IMR-90 (cell line): ENCODE results near the gene CEP83.
"Not testable (repeated sequence)": the region's sequence is repeated elsewhere in the genome, so short reads cannot be mapped to it uniquely, and the experiment has no call there.

Source experiments
- BHLHE40 ChIP-seq: fragments of 150-350 bp; IDR thresholded peaks from 2 replicates; pipeline ENCODE4 v1.6.1; 2016; ENCODE audit warnings: mild to moderate bottlenecking, low read depth, low read length
- CEBPB ChIP-seq: IDR thresholded peaks from 2 replicates; pipeline ENCODE4 v1.6.1; 2012; ENCODE audit warnings: low read depth, low read length, improper control_type of control experiment
- CHD1 ChIP-seq: IDR thresholded peaks from 2 replicates; pipeline ENCODE4 v1.6.1; 2012; ENCODE audit warnings: low read depth, low read length, improper control_type of control experiment
- MAFK ChIP-seq: IDR thresholded peaks from 2 replicates; pipeline ENCODE4 v1.6.1; 2012; ENCODE audit warnings: low read depth, low read length, improper control_type of control experiment
- MXI1 ChIP-seq: IDR thresholded peaks from 2 replicates; pipeline ENCODE4 v1.6.1; 2012; ENCODE audit warnings: low read depth, mild to moderate bottlenecking, low read length, moderate library complexity, borderline replicate concordance
- POLR2A ChIP-seq: IDR thresholded peaks from 2 replicates; pipeline ENCODE4 v1.6.1; 2012; ENCODE audit warnings: mild to moderate bottlenecking, low read depth, low read length
- RCOR1 ChIP-seq: IDR thresholded peaks from 2 replicates; pipeline ENCODE4 v1.6.1; 2012; ENCODE audit warnings: mild to moderate bottlenecking, low read length, improper control_type of control experiment; ENCODE audit not compliant: insufficient replicate concordance
- RFX5 ChIP-seq: IDR thresholded peaks from 2 replicates; pipeline ENCODE4 v1.8.0; 2012; ENCODE audit warnings: low read depth, mild to moderate bottlenecking, low read length, moderate library complexity
- TF ChIP-seq, protein P1 (sequence below): conservative IDR thresholded peaks from 2 replicates; pipeline ENCODE4 v1.5.1; 2012; ENCODE audit warnings: mild to moderate bottlenecking, low read depth, low read length, improper control_type of control experiment
- TF ChIP-seq, protein P2 (sequence below): fragments of 150-350 bp; IDR thresholded peaks from 2 replicates; pipeline ENCODE4 v1.6.1; 2016; ENCODE audit warnings: low read depth, mild to moderate bottlenecking, low read length, moderate library complexity, borderline replicate concordance
- TF ChIP-seq, protein P3 (sequence below): fragments of 150-350 bp; IDR thresholded peaks from 2 replicates; pipeline ENCODE4 v1.6.1; 2017; ENCODE audit warnings: mild to moderate bottlenecking, antibody characterized with exemption, low read length, low read depth

DNA sequence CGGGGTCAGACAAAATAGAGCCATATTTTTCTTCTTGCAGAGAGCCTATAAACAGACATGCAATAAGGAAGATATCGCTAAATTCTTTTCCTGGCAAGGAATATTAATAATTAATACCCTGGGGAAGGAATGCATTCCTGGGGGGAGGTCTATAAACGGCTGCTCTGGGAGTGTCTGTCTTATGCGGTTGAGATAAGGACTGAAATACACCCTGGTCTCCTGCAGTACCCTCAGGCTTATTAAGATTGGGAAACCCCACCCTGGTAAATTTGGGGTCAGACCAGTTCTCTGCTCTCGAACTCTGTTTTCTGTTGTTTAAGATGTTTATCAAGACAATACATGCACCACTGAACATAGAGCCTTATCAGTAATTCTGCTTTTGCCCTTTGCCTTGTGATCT lies 61.0 kb downstream of the CEP83 start:
- TF ChIP-seq, protein P1, sequence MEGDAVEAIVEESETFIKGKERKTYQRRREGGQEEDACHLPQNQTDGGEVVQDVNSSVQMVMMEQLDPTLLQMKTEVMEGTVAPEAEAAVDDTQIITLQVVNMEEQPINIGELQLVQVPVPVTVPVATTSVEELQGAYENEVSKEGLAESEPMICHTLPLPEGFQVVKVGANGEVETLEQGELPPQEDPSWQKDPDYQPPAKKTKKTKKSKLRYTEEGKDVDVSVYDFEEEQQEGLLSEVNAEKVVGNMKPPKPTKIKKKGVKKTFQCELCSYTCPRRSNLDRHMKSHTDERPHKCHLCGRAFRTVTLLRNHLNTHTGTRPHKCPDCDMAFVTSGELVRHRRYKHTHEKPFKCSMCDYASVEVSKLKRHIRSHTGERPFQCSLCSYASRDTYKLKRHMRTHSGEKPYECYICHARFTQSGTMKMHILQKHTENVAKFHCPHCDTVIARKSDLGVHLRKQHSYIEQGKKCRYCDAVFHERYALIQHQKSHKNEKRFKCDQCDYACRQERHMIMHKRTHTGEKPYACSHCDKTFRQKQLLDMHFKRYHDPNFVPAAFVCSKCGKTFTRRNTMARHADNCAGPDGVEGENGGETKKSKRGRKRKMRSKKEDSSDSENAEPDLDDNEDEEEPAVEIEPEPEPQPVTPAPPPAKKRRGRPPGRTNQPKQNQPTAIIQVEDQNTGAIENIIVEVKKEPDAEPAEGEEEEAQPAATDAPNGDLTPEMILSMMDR: not testable (repeated sequence)
- not testable (repeated sequence) for TF ChIP-seq POLR2A, MAFK, BHLHE40, CEBPB, RFX5, RCOR1, MXI1, CHD1
- TF ChIP-seq, protein P2, sequence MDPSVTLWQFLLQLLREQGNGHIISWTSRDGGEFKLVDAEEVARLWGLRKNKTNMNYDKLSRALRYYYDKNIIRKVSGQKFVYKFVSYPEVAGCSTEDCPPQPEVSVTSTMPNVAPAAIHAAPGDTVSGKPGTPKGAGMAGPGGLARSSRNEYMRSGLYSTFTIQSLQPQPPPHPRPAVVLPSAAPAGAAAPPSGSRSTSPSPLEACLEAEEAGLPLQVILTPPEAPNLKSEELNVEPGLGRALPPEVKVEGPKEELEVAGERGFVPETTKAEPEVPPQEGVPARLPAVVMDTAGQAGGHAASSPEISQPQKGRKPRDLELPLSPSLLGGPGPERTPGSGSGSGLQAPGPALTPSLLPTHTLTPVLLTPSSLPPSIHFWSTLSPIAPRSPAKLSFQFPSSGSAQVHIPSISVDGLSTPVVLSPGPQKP: not testable (repeated sequence)
- TF ChIP-seq, protein P3, sequence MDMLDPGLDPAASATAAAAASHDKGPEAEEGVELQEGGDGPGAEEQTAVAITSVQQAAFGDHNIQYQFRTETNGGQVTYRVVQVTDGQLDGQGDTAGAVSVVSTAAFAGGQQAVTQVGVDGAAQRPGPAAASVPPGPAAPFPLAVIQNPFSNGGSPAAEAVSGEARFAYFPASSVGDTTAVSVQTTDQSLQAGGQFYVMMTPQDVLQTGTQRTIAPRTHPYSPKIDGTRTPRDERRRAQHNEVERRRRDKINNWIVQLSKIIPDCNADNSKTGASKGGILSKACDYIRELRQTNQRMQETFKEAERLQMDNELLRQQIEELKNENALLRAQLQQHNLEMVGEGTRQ: not testable (repeated sequence)
